Mesothelial cell of epicardium (in vitro differentiated cells): Measurements from ENCODE around the gene INAFM1. TPM values are rescaled to one million over a fixed set of nuclear protein-coding genes. Genes with fewer than 3 reads are reported as not detected.

Experiments used
- DNase-seq, 2 experiments: peaks; one replicate each; pipeline ENCODE4 v3.0.0; 2021; ENCODE audit warnings: low spot score in 2 of 2; ENCODE audit not compliant: unreplicated experiment in 2 of 2
- H3K27ac Mint-ChIP-seq: 2 replicates; pipeline ENCODE4 v1.8.0; 2021; ENCODE audit warnings: mixed read lengths
- H3K27me3 Mint-ChIP-seq: 2 replicates; pipeline ENCODE4 v1.8.0; 2021; ENCODE audit warnings: low read depth, mixed read lengths
- H3K36me3 Mint-ChIP-seq: 2 replicates; pipeline ENCODE4 v1.8.0; 2021; ENCODE audit warnings: mixed read lengths
- H3K4me1 Mint-ChIP-seq: 2 replicates; pipeline ENCODE4 v1.8.0; 2021; ENCODE audit warnings: mixed read lengths
- H3K4me3 Mint-ChIP-seq: 2 replicates; pipeline ENCODE4 v1.8.0; 2021; ENCODE audit warnings: mild to moderate bottlenecking, moderate library complexity, mixed read lengths
- H3K9me3 Mint-ChIP-seq: 2 replicates; pipeline ENCODE4 v1.8.0; 2021; ENCODE audit warnings: mixed read lengths
- CTCF ChIP-seq: fragments of 200-600 bp; sonication (generic); IDR thresholded peaks from one replicate; pipeline ENCODE4 v1.5.0; 2021; ENCODE audit warnings: antibody characterized with exemption; ENCODE audit not compliant: unreplicated experiment
- total RNA-seq: library from RNA; stranded (reverse); gene quantifications from 3 replicates; pipeline ENCODE4 v1.2.1, GENCODE V29; 2021

The INAFM1 gene
- total RNA-seq, 1 donor from 2014 or later: 25.1 TPM

GRCh38 chr19:47240556-47240955, 34.1 kb upstream of the INAFM1 start:
- peak overlapping the region; percentile 77 for H3K27ac Mint-ChIP-seq
- H3K27me3 Mint-ChIP-seq: peaks cover 3% of the 10 kb centered on the region
- H3K9me3 Mint-ChIP-seq: no peaks in the 10 kb centered on the region
- no peak for DNase-seq
- H3K4me3 Mint-ChIP-seq: peak overlapping the region; percentile 49
- H3K4me1 Mint-ChIP-seq: peaks cover 16% of the 10 kb centered on the region
- H3K36me3 Mint-ChIP-seq: no peaks in the 10 kb centered on the region
- TF ChIP-seq CTCF: no peak

- Mint-ChIP-seq H3K27me3 (peaks cover 3% of the 10 kb centered on the region), H3K4me1 (peaks cover 16% of the 10 kb centered on the region), H3K4me3 (peak overlapping the region; percentile 49), H3K27ac (peak overlapping the region; percentile 77), H3K9me3 (no peaks in the 10 kb centered on the region), H3K36me3 (no peaks in the 10 kb centered on the region)
- DNase-seq: peak; percentile 75 to 79
- TF ChIP-seq CTCF: no peak
These were observed 33.4 kb upstream of the INAFM1 start for GRCh38 chr19:47240996-47241918.

- no peak overlapping the region for H3K4me3 Mint-ChIP-seq
- no peak for TF ChIP-seq CTCF
- DNase-seq: no peak
- no peaks in the 10 kb centered on the region for H3K9me3 Mint-ChIP-seq
- H3K27me3 Mint-ChIP-seq: peaks cover 3% of the 10 kb centered on the region
- H3K36me3 Mint-ChIP-seq: no peaks in the 10 kb centered on the region
- H3K4me1 Mint-ChIP-seq: peaks cover 16% of the 10 kb centered on the region
- H3K27ac Mint-ChIP-seq: no peak overlapping the region
These were observed 32.6 kb upstream of the INAFM1 start for GRCh38 chr19:47241919-47242577.

GRCh38 chr19:47243364-47243775, 31.3 kb upstream of the INAFM1 start:
- TF ChIP-seq CTCF: no peak
- Mint-ChIP-seq H3K27ac (peak overlapping the region; percentile 86), H3K36me3 (no peaks in the 10 kb centered on the region), H3K4me1 (peaks cover 19% of the 10 kb centered on the region), H3K4me3 (peak overlapping the region; percentile 48), H3K9me3 (no peaks in the 10 kb centered on the region), H3K27me3 (peaks cover 3% of the 10 kb centered on the region)
- no peak for DNase-seq

- Mint-ChIP-seq H3K27ac (peak overlapping the region; percentile 93), H3K27me3 (peaks cover 3% of the 10 kb centered on the region), H3K9me3 (no peaks in the 10 kb centered on the region), H3K36me3 (no peaks in the 10 kb centered on the region), H3K4me1 (peaks cover 17% of the 10 kb centered on the region), H3K4me3 (peak overlapping the region; percentile 48)
- peak; percentile 99 for TF ChIP-seq CTCF
- peak; percentile 86 to 97 for DNase-seq
These were observed 30.7 kb upstream of the INAFM1 start for GRCh38 chr19:47243776-47244547.
